ENCODE measurements around the gene SUN1. TPM values are rescaled to one million over a fixed set of nuclear protein-coding genes. Genes with fewer than 3 reads are reported as not detected.

The SUN1 gene
- total and polyA plus RNA-seq, 2 donors (not counting 1 experiment from before 2014, with no cell fraction given), result 198 to 254 TPM

DNA sequence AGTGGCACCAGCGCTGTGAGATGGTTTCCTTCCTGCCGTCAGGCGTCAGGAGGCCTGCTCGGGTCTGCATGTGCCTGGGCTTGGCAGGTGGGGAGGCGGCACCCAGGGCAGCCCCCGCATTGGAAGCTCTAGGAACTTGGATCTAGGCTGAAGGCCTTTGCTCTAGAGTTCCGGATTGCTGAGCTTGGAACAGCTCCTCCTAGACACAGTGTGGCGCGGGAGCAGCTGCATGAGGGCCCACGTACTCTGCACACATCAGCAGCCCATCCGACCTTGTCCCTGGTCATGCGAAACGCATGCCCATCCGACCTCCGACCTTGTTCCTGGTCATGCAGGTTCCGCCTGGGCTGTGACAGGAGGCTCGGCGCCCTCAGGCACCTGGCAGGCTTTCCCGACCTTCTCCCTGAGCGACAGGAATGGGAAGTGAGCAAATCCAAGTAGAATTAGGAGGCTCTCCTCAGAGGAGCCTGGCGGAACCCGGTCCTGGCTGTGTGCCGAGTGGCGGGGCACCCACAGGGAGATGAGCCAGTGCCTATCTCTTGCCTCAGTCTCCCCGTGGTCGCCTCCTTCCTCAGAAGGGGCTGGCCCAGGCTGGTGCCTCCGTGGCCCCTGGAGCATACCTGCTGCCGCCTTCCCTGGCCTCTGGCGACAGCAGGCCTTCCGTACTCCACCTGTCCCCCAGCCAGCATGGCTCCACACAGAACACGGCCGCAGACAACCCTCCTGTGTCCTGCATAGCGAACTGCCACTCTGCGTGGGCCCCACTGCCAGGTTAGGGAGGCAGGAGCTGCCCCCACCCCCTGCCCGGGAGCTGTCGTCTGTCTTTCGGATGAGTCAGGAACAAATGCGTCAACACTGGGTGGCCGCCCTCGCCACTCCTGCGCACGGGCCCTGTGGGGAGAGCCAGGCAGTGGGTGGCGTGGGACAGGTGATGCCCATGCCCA lies 56.1 kb downstream of the SUN1 start:
- ChIA-PET POLR2A (no interaction called here), CTCF (no interaction called here)
- no peaks in the 10 kb centered on the region for H3K27me3 ChIP-seq (replicated peaks in 1 of 4; ENCODE audit: control extremely low read depth in 1 of 4, control insufficient read depth in 3 of 4, insufficient read depth in 4 of 4, low read length in 3 of 4)
- H2AFZ ChIP-seq (ENCODE audit: insufficient read depth, low read depth, low read length, poor library complexity, severe bottlenecking), result no peak overlapping the region
- ATAC-seq (ENCODE audit: low read depth) (no peak), DNase-seq (no peak)
- no peak overlapping the region for H3K4me2 ChIP-seq (replicated peaks; ENCODE audit: low read depth, low read length, poor library complexity, severe bottlenecking)
- peaks cover 0 to 62% of the 10 kb centered on the region in 2 experiments for H3K36me3 ChIP-seq (replicated peaks in 1 of 2; ENCODE audit: control extremely low read depth in 1 of 2, control insufficient read depth in 1 of 2, extremely low read depth in 1 of 2, insufficient read depth in 2 of 2, low read length in 1 of 2)
- H3K9me3 ChIP-seq (ENCODE audit: control extremely low read depth in 1 of 3, control insufficient read depth in 2 of 3, insufficient read depth in 1 of 3, low read length in 2 of 3), result no peaks in the 10 kb centered on the region
- H3K9me3 Mint-ChIP-seq (ENCODE audit: insufficient read depth), result no peaks in the 10 kb centered on the region
- TF ChIP-seq, protein P1, sequence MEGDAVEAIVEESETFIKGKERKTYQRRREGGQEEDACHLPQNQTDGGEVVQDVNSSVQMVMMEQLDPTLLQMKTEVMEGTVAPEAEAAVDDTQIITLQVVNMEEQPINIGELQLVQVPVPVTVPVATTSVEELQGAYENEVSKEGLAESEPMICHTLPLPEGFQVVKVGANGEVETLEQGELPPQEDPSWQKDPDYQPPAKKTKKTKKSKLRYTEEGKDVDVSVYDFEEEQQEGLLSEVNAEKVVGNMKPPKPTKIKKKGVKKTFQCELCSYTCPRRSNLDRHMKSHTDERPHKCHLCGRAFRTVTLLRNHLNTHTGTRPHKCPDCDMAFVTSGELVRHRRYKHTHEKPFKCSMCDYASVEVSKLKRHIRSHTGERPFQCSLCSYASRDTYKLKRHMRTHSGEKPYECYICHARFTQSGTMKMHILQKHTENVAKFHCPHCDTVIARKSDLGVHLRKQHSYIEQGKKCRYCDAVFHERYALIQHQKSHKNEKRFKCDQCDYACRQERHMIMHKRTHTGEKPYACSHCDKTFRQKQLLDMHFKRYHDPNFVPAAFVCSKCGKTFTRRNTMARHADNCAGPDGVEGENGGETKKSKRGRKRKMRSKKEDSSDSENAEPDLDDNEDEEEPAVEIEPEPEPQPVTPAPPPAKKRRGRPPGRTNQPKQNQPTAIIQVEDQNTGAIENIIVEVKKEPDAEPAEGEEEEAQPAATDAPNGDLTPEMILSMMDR (IDR thresholded peaks at IDR 0.05), result no peak
- no peak for TF ChIP-seq EZH2 (IDR thresholded peaks at IDR 0.05; ENCODE audit: borderline replicate concordance, insufficient read depth, low read depth, low read length, poor library complexity, severe bottlenecking)
- no peaks in the 10 kb centered on the region for H3K4me1 ChIP-seq (ENCODE audit: control insufficient read depth in 2 of 2, insufficient read depth in 2 of 2, low read length in 2 of 2)
- H3K27me3 Mint-ChIP-seq, result no peaks in the 10 kb centered on the region
- H3K27ac ChIP-seq (ENCODE audit: low read length in 2 of 2), result no peak overlapping the region
- 96% methylated on average over 43 of the region's 43 CpGs for WGBS (ENCODE audit: insufficient coverage)
- H3K4me3 ChIP-seq (ENCODE audit: control extremely low read depth in 1 of 5, extremely low read depth in 1 of 5, insufficient read depth in 1 of 5, low read depth in 2 of 5, low read length in 4 of 5), result no peak overlapping the region
- H3K79me2 ChIP-seq (ENCODE audit: control insufficient read depth, insufficient read depth, low read length), result peaks cover 62% of the 10 kb centered on the region
- no peak overlapping the region for H3K4me3 Mint-ChIP-seq
- peaks cover 2% of the 10 kb centered on the region for H3K4me1 Mint-ChIP-seq
- intact Hi-C loops (cut with micrococcal nuclease), result no loop called here
- H4K20me1 ChIP-seq (ENCODE audit: control insufficient read depth, insufficient read depth, low read length, poor library complexity, severe bottlenecking), result peaks cover 88% of the 10 kb centered on the region
- H3K27ac Mint-ChIP-seq, result no peak overlapping the region
- no peak overlapping the region for H3K9ac ChIP-seq (ENCODE audit: low read length)

DNA sequence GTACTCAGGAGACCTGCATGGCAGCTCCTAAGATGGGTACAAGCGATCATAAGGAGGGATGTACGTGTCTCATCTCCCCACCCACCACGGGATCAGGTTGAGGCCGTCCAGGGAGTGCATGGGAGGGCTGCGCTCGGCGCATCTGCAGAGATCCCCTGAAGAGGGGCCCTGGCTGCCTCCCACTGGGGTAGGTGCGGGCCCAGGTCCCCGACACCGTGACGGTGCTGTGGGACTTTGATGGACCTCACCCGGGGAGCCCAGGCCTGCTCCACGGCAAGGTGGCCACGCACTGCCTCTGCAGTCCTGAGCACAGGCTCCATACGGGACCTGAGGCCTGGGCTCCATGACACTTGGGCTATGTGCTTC lies 56.7 kb downstream of the SUN1 start:
- Histone ChIP-seq H4K20me1 (ENCODE audit: control insufficient read depth, insufficient read depth, low read length, poor library complexity, severe bottlenecking) (peaks cover 85% of the 10 kb centered on the region), H3K9me3 (ENCODE audit: control extremely low read depth in 1 of 3, control insufficient read depth in 2 of 3, insufficient read depth in 1 of 3, low read length in 2 of 3) (no peaks in the 10 kb centered on the region), H3K36me3 (replicated peaks in 1 of 2; ENCODE audit: control extremely low read depth in 1 of 2, control insufficient read depth in 1 of 2, extremely low read depth in 1 of 2, insufficient read depth in 2 of 2, low read length in 1 of 2) (peaks cover 0 to 65% of the 10 kb centered on the region in 2 experiments), H3K79me2 (ENCODE audit: control insufficient read depth, insufficient read depth, low read length) (peaks cover 56% of the 10 kb centered on the region), H3K4me2 (replicated peaks; ENCODE audit: low read depth, low read length, poor library complexity, severe bottlenecking) (no peak overlapping the region), H3K27ac (ENCODE audit: low read length in 2 of 2) (no peak overlapping the region), H3K4me3 (ENCODE audit: control extremely low read depth in 1 of 5, extremely low read depth in 1 of 5, insufficient read depth in 1 of 5, low read depth in 2 of 5, low read length in 4 of 5) (no peak overlapping the region), H3K27me3 (replicated peaks in 1 of 4; ENCODE audit: control extremely low read depth in 1 of 4, control insufficient read depth in 3 of 4, insufficient read depth in 4 of 4, low read length in 3 of 4) (no peaks in the 10 kb centered on the region), H3K4me1 (ENCODE audit: control insufficient read depth in 2 of 2, insufficient read depth in 2 of 2, low read length in 2 of 2) (no peaks in the 10 kb centered on the region), H2AFZ (ENCODE audit: insufficient read depth, low read depth, low read length, poor library complexity, severe bottlenecking) (no peak overlapping the region), H3K9ac (ENCODE audit: low read length) (no peak overlapping the region)
- ATAC-seq (ENCODE audit: low read depth) (no peak), DNase-seq (no peak)
- Mint-ChIP-seq H3K27me3 (no peaks in the 10 kb centered on the region), H3K27ac (no peak overlapping the region), H3K4me1 (peaks cover 2% of the 10 kb centered on the region), H3K4me3 (no peak overlapping the region), H3K9me3 (ENCODE audit: insufficient read depth) (no peaks in the 10 kb centered on the region)
- ChIA-PET CTCF (no interaction called here), POLR2A (no interaction called here)
- 91% methylated on average over 14 of the region's 15 CpGs for WGBS (ENCODE audit: insufficient coverage)
- TF ChIP-seq, protein P1 (IDR thresholded peaks at IDR 0.05), result no peak
- TF ChIP-seq EZH2 (IDR thresholded peaks at IDR 0.05; ENCODE audit: borderline replicate concordance, insufficient read depth, low read depth, low read length, poor library complexity, severe bottlenecking), result no peak
- intact Hi-C loops (cut with micrococcal nuclease), result no loop called here
